CD4-positive, alpha-beta T cell treated with Interleukin-17A for 4 hours (primary cell): ENCODE results near the gene MOGAT1.
A peak's percentile ranks its signal among the peaks of the same experiment; 100 is the strongest.
"Not testable (repeated sequence)": the region's sequence is repeated elsewhere in the genome, so short reads cannot be mapped to it uniquely, and the experiment has no call there.

Experiments
- DNase-seq: peaks from one replicate; pipeline ENCODE4 v3.0.0-alpha.2; 2020; ENCODE audit warnings: mixed read lengths

Gene MOGAT1

GRCh38 chr2:222670191-222671038 is 1.0 kb upstream of the MOGAT1 start:
- no peak for DNase-seq

- DNase-seq, result no peak
Observed at GRCh38 chr2:222672068-222672401, 577 bp downstream of the MOGAT1 start.

GRCh38 chr2:222673273-222673672 is 1.8 kb downstream of the MOGAT1 start:
- no peak for DNase-seq

- DNase-seq, result no peak
Observed at GRCh38 chr2:222673883-222674282, 2.4 kb downstream of the MOGAT1 start.

- DNase-seq, result no peak
Observed at GRCh38 chr2:222677981-222678380, 6.5 kb downstream of the MOGAT1 start.

GRCh38 chr2:222683805-222684204 is 12.3 kb downstream of the MOGAT1 start:
- DNase-seq, result no peak

GRCh38 chr2:222686086-222686750 is 14.8 kb downstream of the MOGAT1 start:
- DNase-seq, result no peak

GRCh38 chr2:222688917-222689316 is 17.5 kb downstream of the MOGAT1 start:
- DNase-seq, result no peak

GRCh38 chr2:222689322-222689721 is 17.9 kb downstream of the MOGAT1 start:
- no peak for DNase-seq

- peak; percentile 77 for DNase-seq
Observed at GRCh38 chr2:222690564-222691200, 19.2 kb downstream of the MOGAT1 start.

- not testable (repeated sequence) for DNase-seq
Observed at GRCh38 chr2:222693413-222693812, 22.0 kb downstream of the MOGAT1 start.

GRCh38 chr2:222693837-222694236 is 22.4 kb downstream of the MOGAT1 start:
- DNase-seq, result no peak

- DNase-seq, result no peak
Observed at GRCh38 chr2:222698276-222698675, 26.8 kb downstream of the MOGAT1 start.

- DNase-seq, result no peak
Observed at GRCh38 chr2:222701233-222701632, 29.8 kb downstream of the MOGAT1 start.

GRCh38 chr2:222701721-222702131 is 30.3 kb downstream of the MOGAT1 start:
- DNase-seq, result no peak

GRCh38 chr2:222703091-222703490 is 31.6 kb downstream of the MOGAT1 start:
- DNase-seq, result no peak

GRCh38 chr2:222703886-222704285 is 32.4 kb downstream of the MOGAT1 start:
- DNase-seq, result no peak

- DNase-seq, result no peak
Observed at GRCh38 chr2:222706616-222707015, 35.2 kb downstream of the MOGAT1 start.

GRCh38 chr2:222707102-222707688 is 35.7 kb downstream of the MOGAT1 start:
- DNase-seq, result no peak

GRCh38 chr2:222707689-222708273 is 36.3 kb downstream of the MOGAT1 start:
- no peak for DNase-seq

GRCh38 chr2:222708274-222708710 is 36.8 kb downstream of the MOGAT1 start:
- DNase-seq, result peak; percentile 80

- no peak for DNase-seq
Observed at GRCh38 chr2:222709191-222709891, 37.9 kb downstream of the MOGAT1 start.
